GM12891 (cell line): ENCODE results near the gene NINL.

Experiments used
- DNase-seq: peaks from one replicate; pipeline ENCODE4 v3.0.0; 2011; ENCODE audit warnings: low spot score; ENCODE audit not compliant: insufficient read length
- FAIRE-seq: peaks from 2 replicates; lab custom pipeline; 2011; peaks lifted over from hg19 to GRCh38; lab: Jason Lieb, UNC
- PAX5 ChIP-seq: IDR thresholded peaks from 2 replicates; pipeline ENCODE4 v1.6.1; 2011; ENCODE audit warnings: low read length, moderate library complexity, mild to moderate bottlenecking; ENCODE audit not compliant: insufficient read depth, severe bottlenecking
- POLR2A ChIP-seq: IDR thresholded peaks from 2 replicates; pipeline ENCODE4 v1.6.1; 2011; ENCODE audit warnings: low read depth, low read length, control low read depth
- POLR2AphosphoS5 ChIP-seq: IDR thresholded peaks from 2 replicates; pipeline ENCODE4 v1.6.1; 2011; ENCODE audit warnings: low read depth, low read length, control low read depth
- POU2F2 ChIP-seq: IDR thresholded peaks from 2 replicates; pipeline ENCODE4 v1.6.1; 2011; ENCODE audit warnings: low read depth, mild to moderate bottlenecking, control low read depth, low read length, moderate library complexity
- SPI1 ChIP-seq: IDR thresholded peaks from 2 replicates; pipeline ENCODE4 v1.6.1; 2011; ENCODE audit warnings: low read depth, low read length, control low read depth
- TAF1 ChIP-seq: IDR thresholded peaks from 2 replicates; pipeline ENCODE4 v1.6.1; 2011; ENCODE audit warnings: low read depth, low read length, control low read depth

The NINL gene

GRCh38 chr20:25470045-25470444 lies 115.3 kb downstream of the NINL start:
- TF ChIP-seq POLR2AphosphoS5: no peak
- TF ChIP-seq POU2F2: no peak
- TF ChIP-seq PAX5: peak; percentile 60
- TF ChIP-seq TAF1: no peak
- no peak for TF ChIP-seq SPI1
- FAIRE-seq (peak; percentile 71), DNase-seq (peak; percentile 52)

GRCh38 chr20:25469558-25469957 lies 115.8 kb downstream of the NINL start:
- FAIRE-seq (no peak), DNase-seq (no peak)
- TF ChIP-seq SPI1 (no peak), POU2F2 (no peak), POLR2AphosphoS5 (no peak), TAF1 (no peak), PAX5 (no peak), POLR2A (no peak)

- FAIRE-seq: no peak
- TF ChIP-seq PAX5: no peak
- TF ChIP-seq TAF1: no peak
- TF ChIP-seq POLR2A: no peak
- no peak for TF ChIP-seq POU2F2
- no peak for TF ChIP-seq SPI1
- no peak for TF ChIP-seq POLR2AphosphoS5
These were observed 116.9 kb downstream of the NINL start for GRCh38 chr20:25468126-25469075.

GRCh38 chr20:25467441-25467840 lies 117.9 kb downstream of the NINL start:
- no peak for FAIRE-seq
- no peak for TF ChIP-seq PAX5
- no peak for TF ChIP-seq POLR2A
- TF ChIP-seq POU2F2: no peak
- no peak for TF ChIP-seq POLR2AphosphoS5
- TF ChIP-seq SPI1: no peak
- TF ChIP-seq TAF1: no peak

More at GRCh38 chr20:25468126-25469075, 116.9 kb downstream of the NINL start:
- no peak for DNase-seq

GRCh38 chr20:25466846-25467245 lies 118.5 kb downstream of the NINL start:
- no peak for FAIRE-seq

More at GRCh38 chr20:25467441-25467840, 117.9 kb downstream of the NINL start:
- no peak for DNase-seq

GRCh38 chr20:25465243-25466135 lies 119.8 kb downstream of the NINL start:
- no peak for DNase-seq
- TF ChIP-seq POLR2AphosphoS5 (no peak), TAF1 (no peak), POU2F2 (no peak), SPI1 (no peak), PAX5 (no peak), POLR2A (no peak)
- no peak for FAIRE-seq

More at GRCh38 chr20:25466846-25467245, 118.5 kb downstream of the NINL start:
- DNase-seq: no peak
- TF ChIP-seq SPI1 (no peak), TAF1 (no peak), POU2F2 (no peak), PAX5 (no peak), POLR2AphosphoS5 (no peak), POLR2A (no peak)

- FAIRE-seq: no peak
- TF ChIP-seq POLR2A: no peak
- no peak for DNase-seq
These were observed 120.7 kb downstream of the NINL start for GRCh38 chr20:25464501-25465242.

GRCh38 chr20:25461786-25462545 lies 123.4 kb downstream of the NINL start:
- FAIRE-seq (no peak), DNase-seq (no peak)
- TF ChIP-seq POLR2A (no peak), TAF1 (no peak), POU2F2 (no peak)

GRCh38 chr20:25461281-25461650 lies 124.1 kb downstream of the NINL start:
- FAIRE-seq (no peak), DNase-seq (no peak)
- TF ChIP-seq SPI1 (no peak), POU2F2 (no peak), POLR2A (no peak), PAX5 (no peak), TAF1 (no peak), POLR2AphosphoS5 (no peak)
